Inferior parietal cortex (tissue), 1 donor: ENCODE measurements around the gene SPG7.
A peak's percentile ranks its signal among the peaks of the same experiment; 100 is the strongest.
"Not testable (repeated sequence)": the region's sequence is repeated elsewhere in the genome, so short reads cannot be mapped to it uniquely, and the experiment has no call there.

Source experiments
- DNase-seq: peaks from one replicate; pipeline ENCODE4 v3.0.0-alpha.2; 2016; ENCODE audit errors: extremely low spot score

SPG7 gene

DNA sequence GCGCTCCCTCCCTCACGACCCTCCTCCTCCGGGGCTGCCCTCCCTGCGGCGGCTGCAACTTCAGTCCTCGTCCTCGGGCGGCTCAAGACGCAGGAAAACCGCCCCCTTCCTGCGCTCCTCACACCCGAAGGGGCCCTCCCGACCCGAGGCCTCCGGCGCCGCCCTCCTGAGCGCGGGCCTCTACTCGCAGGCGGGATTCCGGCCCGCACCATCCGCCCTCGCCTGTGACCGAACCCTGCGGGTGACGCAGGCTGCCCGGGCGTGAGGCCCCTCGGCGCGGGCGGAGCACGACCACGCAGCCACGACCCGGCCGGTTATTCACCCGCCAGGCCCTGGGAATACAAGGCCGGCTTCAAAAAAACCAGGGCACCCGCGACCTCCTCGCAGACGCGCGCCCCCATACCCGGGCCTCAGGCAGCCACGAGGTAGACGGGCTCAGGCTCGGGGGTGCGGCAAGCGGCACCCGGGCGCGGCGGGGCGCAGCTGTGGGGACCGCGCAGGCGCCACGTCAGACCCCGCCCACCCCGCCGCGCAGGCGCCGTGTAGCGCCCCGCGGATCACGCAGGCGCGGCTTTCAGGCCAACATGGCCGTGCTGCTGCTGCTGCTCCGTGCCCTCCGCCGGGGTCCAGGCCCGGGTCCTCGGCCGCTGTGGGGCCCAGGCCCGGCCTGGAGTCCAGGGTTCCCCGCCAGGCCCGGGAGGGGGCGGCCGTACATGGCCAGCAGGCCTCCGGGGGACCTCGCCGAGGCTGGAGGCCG lies at the start of gene SPG7:
Gene SPG7, plus strand, starts transcription at position 570 of the 757 bp plus-strand sequence. Its CDS starts 15 bp downstream, at position 585.
- peak; percentile 83 for DNase-seq

- DNase-seq, result no peak
These were observed 49.7 kb upstream of the SPG7 start for GRCh38 chr16:89458551-89458950.

DNA sequence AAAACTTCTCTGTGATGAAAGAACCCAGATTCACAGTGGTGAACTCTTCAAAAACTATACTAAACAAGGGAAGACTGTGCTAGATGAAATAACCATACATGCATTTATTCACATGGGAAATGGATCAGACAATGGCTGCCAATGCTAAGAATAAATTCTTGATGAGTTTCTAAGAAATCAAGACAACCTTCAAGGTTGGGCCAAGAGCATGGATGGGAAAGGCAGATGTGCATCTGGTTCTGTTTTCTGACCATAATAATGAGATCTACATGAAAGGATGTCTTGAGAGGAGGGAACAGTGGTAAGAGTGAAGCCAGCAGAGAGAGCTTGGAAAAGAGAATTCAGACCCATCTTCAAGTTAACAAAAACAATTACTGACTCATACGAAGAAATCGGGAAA lies 49.2 kb upstream of the SPG7 start:
- DNase-seq, result no peak

DNA sequence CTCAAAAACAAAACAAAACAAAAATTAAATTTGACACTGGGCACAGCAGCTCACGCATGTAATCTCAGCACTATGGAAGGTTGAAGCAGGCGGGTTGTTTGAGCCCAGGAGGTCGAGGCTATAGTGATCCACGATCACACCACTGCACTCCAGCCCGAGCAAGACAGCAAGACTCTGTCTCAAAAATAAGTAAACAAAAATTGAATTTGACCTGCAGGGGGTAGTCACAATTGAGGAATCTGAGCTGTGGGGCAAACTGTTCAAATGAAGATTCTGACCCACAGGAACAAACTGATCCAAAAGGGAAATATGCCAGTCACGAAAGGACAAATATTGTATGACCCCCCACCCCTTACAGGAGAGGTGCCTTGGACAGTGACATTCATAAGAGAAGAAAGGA lies 47.6 kb upstream of the SPG7 start:
- DNase-seq, result no peak

GRCh38 chr16:89461890-89462289 lies 46.3 kb upstream of the SPG7 start:
- DNase-seq, result not testable (repeated sequence)

DNA sequence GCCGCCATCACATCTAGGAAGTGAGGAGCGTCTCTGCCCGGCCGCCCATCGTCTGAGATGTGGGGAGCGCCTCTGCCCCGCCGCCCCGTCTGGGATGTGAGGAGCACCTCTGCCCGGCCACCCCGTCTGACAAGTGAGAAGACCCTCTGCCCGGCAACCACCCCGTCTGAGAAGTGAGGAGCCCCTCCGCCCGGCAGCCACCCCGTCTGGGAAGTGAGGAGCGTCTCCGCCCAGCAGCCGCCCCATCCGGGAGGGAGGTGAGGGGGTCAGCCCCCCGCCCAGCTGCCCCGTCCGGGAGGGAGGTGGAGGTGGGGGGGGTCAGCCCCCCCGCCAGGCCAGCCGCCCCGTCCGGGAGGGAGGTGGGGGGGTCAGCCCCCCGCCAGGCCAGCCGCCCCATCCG lies 45.6 kb upstream of the SPG7 start:
- DNase-seq, result not testable (repeated sequence)

- not testable (repeated sequence) for DNase-seq
These were observed 44.9 kb upstream of the SPG7 start for GRCh38 chr16:89463312-89463711.

GRCh38 chr16:89466920-89467319 lies 41.3 kb upstream of the SPG7 start:
- no peak for DNase-seq

GRCh38 chr16:89467382-89467781 lies 40.8 kb upstream of the SPG7 start:
- DNase-seq, result no peak

DNA sequence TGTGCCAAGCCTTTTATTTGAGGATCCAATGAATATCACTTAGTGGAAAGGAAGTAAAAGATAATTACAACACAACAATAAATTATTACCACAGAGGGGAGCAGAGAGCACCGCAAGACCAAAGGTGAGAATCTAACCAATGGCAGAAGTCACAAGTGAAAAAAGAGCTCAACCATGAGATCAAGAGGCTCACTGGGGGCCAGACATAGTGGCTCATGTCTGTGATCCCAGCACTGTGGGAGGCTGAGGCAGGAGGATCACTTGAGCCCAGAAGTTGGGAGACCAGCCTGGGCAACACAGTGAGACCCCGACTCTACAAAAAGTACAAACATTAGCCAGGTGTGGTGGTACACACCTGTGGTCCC lies 35.5 kb upstream of the SPG7 start:
- DNase-seq, result no peak

- DNase-seq, result no peak
These were observed 35.0 kb upstream of the SPG7 start for GRCh38 chr16:89473136-89473712.

- no peak for DNase-seq
These were observed 34.3 kb upstream of the SPG7 start for GRCh38 chr16:89473791-89474414.

- no peak for DNase-seq
These were observed 33.1 kb upstream of the SPG7 start for GRCh38 chr16:89475144-89475543.

- DNase-seq, result no peak
These were observed 31.8 kb upstream of the SPG7 start for GRCh38 chr16:89476379-89476778.

- DNase-seq, result no peak
These were observed 31.4 kb upstream of the SPG7 start for GRCh38 chr16:89476811-89477261.

DNA sequence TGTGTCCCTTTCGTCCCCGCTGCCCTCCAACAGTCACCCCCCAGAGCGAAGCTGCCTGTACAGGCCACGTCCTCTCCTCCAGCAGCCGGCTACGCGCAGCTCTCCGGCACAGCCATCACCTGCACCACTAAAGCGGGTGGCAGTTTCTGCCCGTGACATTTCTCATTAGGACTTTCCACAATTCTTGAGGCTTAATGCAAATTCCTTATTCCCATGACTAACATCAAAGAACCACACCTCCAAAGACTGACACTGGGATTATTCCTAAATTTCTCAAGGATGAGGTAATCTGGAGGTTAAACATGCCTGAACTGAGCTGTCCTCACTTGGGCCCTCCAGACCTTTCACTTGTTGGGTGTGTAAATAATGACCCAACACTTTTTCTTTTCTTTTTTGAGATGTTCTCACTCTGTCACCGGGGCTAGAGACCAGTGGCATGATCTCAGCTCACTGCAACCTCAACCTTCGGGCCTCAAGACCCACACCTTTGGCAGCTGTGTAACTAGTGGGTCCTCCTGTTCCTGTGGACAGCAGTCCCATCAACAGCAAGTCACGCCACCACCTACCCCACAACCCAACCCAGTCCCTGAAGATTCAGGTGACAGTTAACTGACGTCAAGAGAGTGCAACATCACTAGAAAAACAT lies 29.5 kb upstream of the SPG7 start:
- no peak for DNase-seq

DNA sequence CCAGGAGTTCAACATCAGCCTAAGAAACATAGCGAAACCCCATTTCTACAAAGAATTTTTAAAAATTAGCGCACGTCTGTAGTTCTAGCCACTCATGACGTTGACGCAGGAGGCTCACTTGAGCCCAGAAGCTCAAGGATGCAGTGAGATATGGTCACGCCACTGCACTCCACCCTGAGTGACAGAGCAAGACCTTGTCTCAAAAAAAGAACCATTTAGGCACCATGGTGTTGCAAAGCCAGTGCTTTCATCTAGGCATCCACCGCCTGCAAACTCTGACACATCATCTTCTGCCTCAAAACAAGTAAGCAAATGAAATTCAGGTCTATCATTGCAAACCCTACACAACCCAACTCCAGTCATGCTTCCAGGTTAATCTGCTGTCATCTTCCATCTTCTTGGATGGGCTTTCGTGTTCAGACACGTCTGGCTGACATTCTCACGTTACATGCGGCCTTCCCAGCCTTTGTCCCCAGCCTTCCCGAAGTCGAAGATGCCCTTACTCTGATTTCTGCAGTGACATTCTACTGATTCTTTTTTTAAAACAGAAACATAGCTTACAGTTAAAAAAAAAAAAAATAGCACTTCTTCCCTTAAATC lies 26.7 kb upstream of the SPG7 start:
- no peak for DNase-seq

GRCh38 chr16:89482150-89482816 lies 25.9 kb upstream of the SPG7 start:
- DNase-seq, result no peak

DNA sequence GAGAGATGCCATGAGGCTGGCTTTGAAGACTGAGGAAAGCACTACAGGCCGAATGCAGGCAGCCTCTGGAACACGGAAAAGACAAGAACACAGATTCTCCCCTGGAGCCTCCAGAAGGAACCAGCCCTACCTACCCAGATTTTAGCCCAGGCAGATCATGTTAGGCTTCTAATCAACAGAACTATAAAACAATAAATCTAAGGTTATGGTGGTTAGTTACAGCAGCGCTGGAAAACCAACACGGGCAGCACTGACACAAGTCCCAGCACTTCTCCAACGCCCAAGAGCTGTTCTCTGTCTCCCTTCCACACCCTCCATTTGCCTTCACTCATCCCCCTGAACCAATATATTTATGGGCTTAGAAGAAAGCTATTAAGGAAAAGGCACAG lies 25.4 kb upstream of the SPG7 start:
- DNase-seq, result no peak

DNA sequence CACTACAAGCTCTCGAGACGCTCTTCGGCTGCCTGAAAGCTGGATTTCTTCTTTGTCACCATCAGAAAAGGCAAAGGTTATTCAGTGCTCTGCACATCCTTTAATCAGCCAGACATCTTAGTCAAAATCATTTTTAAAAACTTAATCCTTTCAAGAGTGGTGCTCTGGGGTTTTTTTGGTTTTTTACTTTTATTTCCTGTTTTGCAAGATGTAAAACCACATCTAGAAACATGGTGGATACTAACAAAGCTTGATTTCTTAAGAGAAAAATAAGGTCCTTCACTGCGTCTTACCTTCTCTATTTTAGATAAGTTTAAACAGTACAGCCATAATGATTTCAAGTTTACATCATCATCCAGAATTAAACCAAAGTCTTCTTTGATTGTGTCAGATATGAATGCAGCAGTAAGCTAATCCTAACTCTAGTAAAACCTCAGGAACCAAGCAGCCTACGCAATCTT lies 24.1 kb upstream of the SPG7 start:
- no peak for DNase-seq

DNA sequence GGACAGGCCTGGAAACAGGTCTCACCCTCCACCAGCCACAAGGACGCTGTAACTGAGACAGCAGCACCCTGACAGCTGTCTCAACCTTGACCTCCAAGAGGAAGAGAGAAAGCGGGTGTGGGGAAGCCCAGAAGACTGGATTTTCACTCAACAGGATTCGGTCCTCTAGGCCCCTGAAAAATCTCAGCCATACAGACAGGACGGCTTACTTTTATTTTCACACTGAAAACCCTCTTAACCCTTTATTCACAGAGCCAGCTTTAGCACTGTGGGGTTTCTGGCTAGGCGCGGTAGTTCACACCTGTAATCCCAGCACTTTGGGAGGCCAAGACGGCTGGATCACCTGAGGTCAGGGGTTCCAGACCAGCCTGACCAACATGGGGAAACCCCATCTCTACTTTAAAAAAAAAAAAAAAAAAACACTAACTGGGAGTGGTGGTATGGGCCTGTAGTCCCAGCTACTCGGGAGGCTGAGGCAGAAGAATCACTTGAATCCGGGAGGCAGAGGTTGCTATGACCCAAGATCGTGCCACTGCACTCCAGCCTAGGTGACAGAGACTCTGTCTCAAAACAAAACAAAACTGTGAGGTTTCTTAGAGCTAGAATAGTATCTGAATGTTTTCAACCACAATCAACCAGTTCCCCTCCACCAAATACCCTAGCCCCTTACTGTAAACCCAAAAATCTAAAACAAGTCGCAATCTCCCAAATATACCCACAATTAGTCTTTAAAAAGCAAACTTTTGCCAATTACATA lies 23.1 kb upstream of the SPG7 start:
- no peak for DNase-seq
